T-helper 1 cell (primary cell): Measurements from ENCODE around the gene MYH11.
"Not testable (repeated sequence)": the region's sequence is repeated elsewhere in the genome, so short reads cannot be mapped to it uniquely, and the experiment has no call there.

ENCODE experiments used
- DNase-seq, 5 donors: peaks; one replicate each; pipeline ENCODE4 v3.0.0-alpha.2; 2012 to 2020

Gene MYH11

GRCh38 chr16:15876503-15876902 is 19.7 kb upstream of the MYH11 start:
- no peak for DNase-seq

GRCh38 chr16:15874745-15875314 is 18.0 kb upstream of the MYH11 start:
- DNase-seq: no peak

- no peak for DNase-seq
Observed at GRCh38 chr16:15873737-15874136, 16.9 kb upstream of the MYH11 start.

- no peak for DNase-seq
Observed at GRCh38 chr16:15873301-15873700, 16.5 kb upstream of the MYH11 start.

- no peak for DNase-seq
Observed at GRCh38 chr16:15870011-15870410, 13.2 kb upstream of the MYH11 start.

GRCh38 chr16:15866451-15866850 is 9.6 kb upstream of the MYH11 start:
- DNase-seq: no peak

- no peak for DNase-seq
Observed at GRCh38 chr16:15865742-15866141, 8.9 kb upstream of the MYH11 start.

- no peak for DNase-seq
Observed at GRCh38 chr16:15864939-15865338, 8.1 kb upstream of the MYH11 start.

- no peak for DNase-seq
Observed at GRCh38 chr16:15861996-15862395, 5.2 kb upstream of the MYH11 start.

- DNase-seq: no peak
Observed at GRCh38 chr16:15858921-15859668, 2.3 kb upstream of the MYH11 start.

GRCh38 chr16:15857724-15858560 is 1.1 kb upstream of the MYH11 start:
- no peak for DNase-seq

GRCh38 chr16:15856182-15856581 is 646 bp downstream of the MYH11 start:
- DNase-seq: no peak

- DNase-seq: no peak
Observed at GRCh38 chr16:15855704-15856003, 1.2 kb downstream of the MYH11 start.

- no peak for DNase-seq
Observed at GRCh38 chr16:15854906-15855703, 1.7 kb downstream of the MYH11 start.

GRCh38 chr16:15854061-15854460 is 2.8 kb downstream of the MYH11 start:
- no peak for DNase-seq

- DNase-seq: no peak
Observed at GRCh38 chr16:15853021-15853420, 3.8 kb downstream of the MYH11 start.

GRCh38 chr16:15850555-15850954 is 6.3 kb downstream of the MYH11 start:
- not testable (repeated sequence) for DNase-seq

GRCh38 chr16:15849209-15849981 is 7.4 kb downstream of the MYH11 start:
- DNase-seq: no peak

GRCh38 chr16:15847611-15848175 is 9.1 kb downstream of the MYH11 start:
- DNase-seq: no peak

- DNase-seq: no peak
Observed at GRCh38 chr16:15846510-15846909, 10.3 kb downstream of the MYH11 start.

GRCh38 chr16:15843635-15844279 is 13.1 kb downstream of the MYH11 start:
- DNase-seq: no peak
